HG02642 (cell line): ENCODE measurements around the gene PRMT2.
"Not testable (repeated sequence)": the region's sequence is repeated elsewhere in the genome, so short reads cannot be mapped to it uniquely, and the experiment has no call there.

Experiments used
- ATAC-seq: cut with Tn5 transposase; IDR thresholded peaks from one replicate; pipeline ENCODE4 v1.9.1; 2021; ENCODE audit warnings: mild to moderate bottlenecking; ENCODE audit not compliant: unreplicated experiment, poor library complexity

The PRMT2 gene

GRCh38 chr21:46666941-46667740, 31.7 kb downstream of the PRMT2 start:
- no peak for ATAC-seq

- no peak for ATAC-seq
Measured at GRCh38 chr21:46667741-46668380, 32.4 kb downstream of the PRMT2 start.

DNA sequence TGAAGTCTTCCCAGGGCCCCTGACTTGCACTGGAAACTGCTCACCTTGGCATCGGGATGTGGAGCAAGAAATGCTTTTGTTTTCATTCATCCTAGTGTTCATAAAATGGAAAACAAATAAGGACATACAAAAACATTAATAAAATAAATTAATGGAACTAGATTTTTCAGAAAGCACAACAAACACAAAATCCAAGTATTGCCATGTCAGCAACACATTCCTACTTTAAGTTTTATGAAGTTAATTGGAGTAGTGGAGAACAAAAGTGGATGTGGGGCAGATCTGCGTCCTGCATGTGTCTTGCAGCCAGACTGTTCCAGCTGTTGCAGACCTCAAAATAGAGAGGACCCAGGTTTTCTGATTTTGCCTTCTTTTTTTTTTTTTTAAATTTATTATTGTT, 32.9 kb downstream of the PRMT2 start:
- ATAC-seq = no peak

GRCh38 chr21:46668904-46669303, 33.4 kb downstream of the PRMT2 start:
- not testable (repeated sequence) for ATAC-seq

- ATAC-seq = no peak
Measured at GRCh38 chr21:46674430-46675007, 39.0 kb downstream of the PRMT2 start.

DNA sequence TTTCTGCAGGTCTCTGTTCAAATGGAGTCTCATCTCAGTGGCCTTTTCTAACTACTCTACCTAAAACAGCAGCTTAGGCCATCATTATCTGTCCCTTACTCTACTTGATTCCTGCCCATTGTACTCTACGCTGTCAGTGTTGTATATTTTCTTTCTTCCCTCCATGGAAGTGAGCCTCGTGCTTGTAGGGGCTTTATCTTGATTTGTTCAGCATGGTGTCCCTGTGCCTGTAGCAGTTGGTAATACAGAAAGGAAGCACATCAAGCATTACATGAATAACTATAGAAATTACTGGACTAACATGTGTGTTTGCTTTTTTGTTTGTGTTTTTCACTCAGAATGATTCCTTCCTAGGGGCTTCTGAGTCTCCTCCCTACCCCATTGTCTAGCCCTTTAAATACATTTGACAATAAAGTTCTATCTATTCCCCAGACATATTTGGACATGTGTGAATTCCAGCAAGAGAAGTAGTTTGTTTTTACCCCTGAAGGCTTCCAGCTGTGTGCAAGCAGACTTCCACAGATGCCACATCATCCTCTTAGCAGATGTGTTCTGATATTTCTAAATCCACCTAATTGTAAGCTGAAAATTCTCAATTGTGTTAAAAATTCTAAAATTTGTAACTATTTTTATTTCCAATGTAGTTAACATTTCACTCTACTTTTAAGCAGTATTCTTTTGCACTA, 40.3 kb downstream of the PRMT2 start:
- ATAC-seq = no peak

GRCh38 chr21:46676542-46676941, 41.1 kb downstream of the PRMT2 start:
- not testable (repeated sequence) for ATAC-seq

DNA sequence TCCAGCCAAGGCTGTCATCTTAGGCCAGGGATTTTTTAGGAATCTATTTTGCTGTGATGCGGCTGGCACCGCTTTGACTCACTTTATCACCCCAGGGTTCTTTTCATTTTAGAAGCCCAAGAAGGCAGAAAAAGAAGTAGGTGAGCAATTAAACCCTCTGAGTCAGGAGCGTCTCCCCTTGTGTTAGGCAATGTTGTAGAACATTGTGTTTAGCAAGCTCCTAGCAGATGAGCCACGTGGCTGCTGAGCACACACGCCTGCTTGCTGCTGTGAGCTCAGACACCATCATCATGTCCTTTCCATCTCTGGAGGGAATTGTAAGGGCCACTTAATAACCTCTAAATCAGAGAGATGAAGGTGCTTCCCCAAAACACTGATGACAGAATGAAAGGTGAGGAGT, 46.1 kb downstream of the PRMT2 start:
- not testable (repeated sequence) for ATAC-seq

DNA sequence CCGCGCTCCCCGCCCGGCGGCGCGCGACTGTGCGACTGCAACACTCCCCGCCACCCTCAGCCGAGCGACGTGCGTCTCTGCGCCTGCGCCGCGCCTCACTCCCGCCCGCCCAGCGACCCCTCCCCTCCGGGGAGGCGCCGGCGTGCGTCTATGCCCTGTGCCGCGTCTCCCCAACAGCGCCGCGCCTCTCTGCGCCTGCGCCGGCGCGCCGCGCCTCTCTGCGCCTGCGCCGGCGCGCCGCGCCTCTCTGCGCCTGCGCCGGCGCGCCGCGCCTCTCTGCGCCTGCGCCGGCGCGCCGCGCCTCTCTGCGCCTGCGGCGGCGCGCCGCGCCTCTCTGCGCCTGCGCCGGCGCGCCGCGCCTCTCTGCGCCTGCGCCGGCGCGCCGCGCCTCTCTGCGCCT, 63.2 kb downstream of the PRMT2 start:
- ATAC-seq = not testable (repeated sequence)

- not testable (repeated sequence) for ATAC-seq
Measured at GRCh38 chr21:46699104-46699503, 63.6 kb downstream of the PRMT2 start.
